Stimulated activated CD4-positive, alpha-beta T cell treated with anti-CD3 and anti-CD28 coated beads, Interleukin-2, amount 100 ng/mL, for 48 hours (primary cell): ENCODE results near the gene UBAC2.
"Not testable (repeated sequence)": the region's sequence is repeated elsewhere in the genome, so short reads cannot be mapped to it uniquely, and the experiment has no call there.

Experiments
- DNase-seq, 2 donors: peaks; one replicate each; pipeline ENCODE4 v3.0.0-alpha.2; 2020

The UBAC2 gene

DNA sequence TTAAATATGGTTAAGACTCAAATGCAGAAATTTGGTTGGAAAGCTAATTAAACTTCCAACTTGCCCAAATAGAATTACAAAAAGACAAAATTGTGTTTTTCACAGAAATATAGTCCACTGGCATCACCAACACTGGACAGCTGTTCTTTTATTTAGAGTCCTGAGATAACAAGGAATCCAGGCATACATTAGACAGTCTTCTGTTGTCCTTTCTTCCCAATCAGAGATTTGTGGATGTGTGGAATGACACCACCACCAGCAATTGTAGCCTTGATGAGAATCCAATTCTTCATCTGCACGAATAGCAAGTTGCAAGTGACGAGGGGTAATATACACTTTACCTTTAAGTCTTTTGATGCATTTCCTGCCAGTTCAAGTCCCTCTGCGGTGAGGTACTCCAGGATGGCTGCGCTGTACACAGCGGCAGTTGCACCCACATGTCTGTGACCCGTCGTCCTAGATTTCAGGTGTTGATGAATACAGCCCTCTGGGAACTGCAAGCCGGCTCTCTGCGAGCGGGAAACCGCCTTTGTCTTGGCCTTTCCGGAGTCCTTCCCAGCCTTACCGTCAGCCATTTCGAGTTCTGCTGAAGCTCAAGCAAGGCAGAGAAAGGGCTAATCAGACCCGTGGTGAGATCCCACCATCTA, 14.7 kb downstream of the UBAC2 start:
- no peak for DNase-seq

DNA sequence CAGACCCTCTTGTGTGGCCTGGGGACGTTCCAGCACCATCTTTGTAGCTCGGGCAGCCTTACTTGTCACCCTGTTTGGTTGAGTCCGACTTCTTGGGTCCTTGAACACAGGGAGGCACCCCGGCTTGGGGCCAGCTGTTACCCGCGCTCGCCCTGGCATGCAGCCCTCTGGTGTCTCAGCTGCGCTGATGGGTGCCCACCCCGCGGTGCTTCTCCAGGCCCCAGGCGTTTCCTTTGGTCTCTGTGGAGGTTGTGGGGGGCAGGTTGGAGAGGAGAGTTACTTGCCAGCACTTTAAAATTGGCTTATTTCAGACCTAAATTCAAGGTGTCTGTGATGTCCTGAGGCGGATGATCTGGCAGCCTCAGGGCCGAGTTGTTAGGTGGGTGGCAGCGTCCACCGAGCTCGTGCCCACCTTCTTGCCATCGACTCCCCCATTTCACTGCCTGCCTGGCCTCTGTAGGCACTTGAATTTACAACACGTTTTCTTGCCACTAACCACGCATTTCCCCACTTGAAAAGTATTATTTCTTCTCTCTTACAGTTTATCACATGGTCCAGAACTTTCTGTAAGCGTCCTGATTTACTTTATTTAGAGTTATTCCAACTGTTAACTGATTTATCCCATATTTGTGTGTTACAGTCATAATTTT, 16.9 kb downstream of the UBAC2 start:
- no peak for DNase-seq

DNA sequence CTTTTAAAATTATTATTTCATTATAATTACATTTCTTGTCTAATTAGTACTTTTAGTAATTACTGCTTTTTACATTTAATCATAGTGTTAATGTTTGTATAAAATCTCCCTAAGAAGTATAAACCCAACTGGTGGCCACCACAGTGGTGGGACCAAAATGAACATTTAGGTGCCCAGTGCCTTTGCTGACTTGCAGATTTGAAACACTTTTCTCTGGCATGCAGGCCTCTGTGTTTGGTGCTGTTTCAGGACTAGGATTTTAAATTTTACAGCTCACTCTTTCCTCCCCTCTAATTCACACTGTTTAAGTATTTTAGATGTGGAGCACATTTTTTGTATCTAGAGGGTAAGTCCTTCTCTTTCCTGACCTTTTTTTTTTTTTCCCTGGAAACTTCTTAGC, 17.5 kb downstream of the UBAC2 start:
- DNase-seq = no peak

DNA sequence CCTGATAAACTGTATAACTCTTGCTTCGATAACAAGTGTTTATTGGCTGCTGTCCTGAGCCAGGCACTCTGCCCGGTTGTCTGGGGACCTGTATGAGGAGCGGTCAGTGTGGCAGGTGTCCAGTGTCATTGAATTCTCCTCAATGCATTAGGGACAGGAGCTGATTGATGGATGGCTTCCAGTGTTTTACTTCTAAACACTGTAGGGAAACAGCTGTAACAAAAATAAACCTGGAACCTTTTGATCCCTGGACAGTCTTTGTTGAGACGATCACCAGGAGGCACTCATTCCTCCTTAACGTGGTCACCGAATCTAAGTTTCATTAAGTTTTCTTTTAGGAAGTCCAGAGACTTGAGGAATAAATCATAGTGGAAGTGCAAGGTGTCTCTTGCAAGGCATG, 17.9 kb downstream of the UBAC2 start:
- DNase-seq = no peak

DNA sequence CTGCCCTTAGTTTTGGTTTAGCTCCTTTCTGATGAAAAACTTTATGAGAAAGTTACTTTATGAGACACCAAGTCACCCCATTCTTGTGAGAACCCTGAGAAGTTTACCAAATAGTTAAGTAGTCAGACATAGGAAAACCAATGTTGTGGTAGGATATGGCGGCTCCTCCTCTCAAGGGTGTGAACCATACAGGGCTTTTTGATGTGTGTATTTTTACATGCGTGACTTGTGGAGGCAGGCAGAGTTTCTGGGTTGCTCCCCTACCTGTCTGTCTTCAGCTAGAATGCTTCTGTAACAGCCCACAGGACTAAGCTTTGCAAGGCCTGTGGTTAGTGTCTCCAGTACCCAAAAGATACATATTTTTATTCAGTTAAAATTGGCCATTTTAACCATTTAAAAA, 18.3 kb downstream of the UBAC2 start:
- DNase-seq = no peak

DNA sequence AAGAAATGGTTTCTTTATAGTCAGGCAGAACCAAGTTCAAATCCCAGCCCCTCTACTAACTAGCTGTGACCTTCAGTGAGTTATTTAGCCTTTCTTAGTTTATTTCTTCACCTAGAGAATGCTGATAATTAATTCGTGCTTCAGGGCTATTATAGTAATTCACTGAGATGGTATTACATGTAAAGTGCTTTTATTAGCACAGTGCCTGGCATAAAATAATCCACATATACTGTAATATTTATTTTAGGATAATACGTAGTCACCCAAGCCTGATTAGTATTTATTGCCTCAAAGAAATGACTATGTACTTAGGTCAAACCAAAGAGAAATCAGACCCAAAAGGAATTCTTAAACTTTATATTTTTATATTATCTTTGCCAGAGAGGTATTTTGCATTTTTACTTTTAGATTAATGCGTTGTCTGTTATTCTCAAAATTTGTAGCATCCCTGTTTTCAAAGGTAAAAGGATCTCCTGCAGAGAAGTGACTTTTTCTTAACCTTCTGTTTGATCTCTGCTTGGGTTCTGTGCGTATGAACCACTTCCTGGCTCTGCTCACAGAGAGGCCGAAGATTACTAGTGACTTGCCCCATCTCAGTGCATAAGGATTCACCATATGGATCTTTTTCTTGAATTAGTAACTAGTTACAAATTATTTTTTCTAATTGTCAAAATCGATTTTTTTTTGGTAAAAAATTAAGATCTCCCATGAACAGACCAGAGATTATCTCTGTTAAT, 19.7 kb downstream of the UBAC2 start:
- no peak for DNase-seq

DNA sequence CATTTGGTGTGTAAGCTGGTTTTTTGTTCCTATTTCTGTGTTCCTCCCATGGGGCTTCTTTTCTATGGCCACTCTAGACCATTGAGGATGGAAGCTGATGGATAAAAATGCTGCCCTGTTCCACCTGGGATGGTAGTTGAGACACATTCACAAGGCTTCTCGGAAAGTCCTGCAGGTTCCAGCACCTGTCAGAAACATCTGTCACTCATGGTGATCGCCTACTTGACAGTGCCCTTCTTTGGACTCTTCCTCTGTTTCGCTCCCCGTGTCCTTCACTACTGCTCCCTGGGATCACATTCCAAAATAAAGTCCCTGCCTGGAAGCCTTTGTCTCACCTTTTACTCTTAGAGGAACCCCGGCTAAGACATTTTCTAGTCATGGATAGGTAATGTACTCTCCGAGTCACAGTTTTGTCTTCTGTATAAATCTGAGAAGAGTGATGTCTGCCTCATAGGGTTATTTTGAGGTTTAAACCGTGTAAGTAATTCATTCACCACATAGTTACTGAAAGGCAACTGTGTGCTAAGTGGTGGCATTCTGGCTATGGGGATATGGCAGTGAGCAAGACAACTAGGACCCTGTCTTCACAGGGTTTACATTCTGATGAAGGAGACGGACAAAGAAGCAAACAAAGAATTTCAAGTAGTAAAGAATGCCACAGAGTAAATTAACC, 21.0 kb downstream of the UBAC2 start:
- DNase-seq = no peak

DNA sequence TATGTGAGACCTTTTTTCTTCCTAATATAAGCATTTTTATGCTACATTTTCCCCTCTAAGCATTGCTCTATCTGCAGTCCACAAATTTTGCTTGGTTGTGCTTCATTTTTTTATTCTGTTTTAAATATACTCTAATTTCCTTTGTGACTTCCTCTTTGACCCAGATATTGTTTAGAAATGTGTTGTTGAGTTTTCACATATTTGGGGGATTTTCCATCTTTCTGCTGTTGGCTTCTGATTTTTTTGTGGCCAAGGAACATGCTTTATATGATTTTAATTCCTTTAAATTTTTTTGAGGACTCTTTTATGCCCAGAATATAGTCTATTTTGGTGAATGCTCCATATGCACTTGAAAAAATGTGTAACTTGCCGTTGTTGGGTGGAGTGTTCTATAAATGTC, 22.9 kb downstream of the UBAC2 start:
- no peak for DNase-seq

DNA sequence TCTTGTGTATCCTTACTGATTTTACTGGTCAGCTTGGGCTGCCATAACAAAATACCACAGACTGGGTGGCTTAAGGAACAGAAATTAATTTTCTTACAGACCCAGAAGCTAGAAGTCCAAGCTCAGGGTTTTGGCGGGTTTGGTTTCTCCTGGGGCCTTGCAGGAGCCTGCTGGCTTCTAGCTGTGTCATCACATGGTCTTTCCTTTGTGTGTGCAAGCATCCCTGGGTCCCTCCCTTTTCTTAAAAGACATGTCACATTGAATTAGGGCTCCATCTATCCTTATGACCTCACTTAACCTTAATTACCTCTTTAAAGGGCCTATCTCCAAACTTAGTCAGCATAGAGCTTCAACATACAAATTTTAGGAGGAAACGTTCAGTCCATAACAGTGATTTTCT, 23.4 kb downstream of the UBAC2 start:
- DNase-seq = no peak

DNA sequence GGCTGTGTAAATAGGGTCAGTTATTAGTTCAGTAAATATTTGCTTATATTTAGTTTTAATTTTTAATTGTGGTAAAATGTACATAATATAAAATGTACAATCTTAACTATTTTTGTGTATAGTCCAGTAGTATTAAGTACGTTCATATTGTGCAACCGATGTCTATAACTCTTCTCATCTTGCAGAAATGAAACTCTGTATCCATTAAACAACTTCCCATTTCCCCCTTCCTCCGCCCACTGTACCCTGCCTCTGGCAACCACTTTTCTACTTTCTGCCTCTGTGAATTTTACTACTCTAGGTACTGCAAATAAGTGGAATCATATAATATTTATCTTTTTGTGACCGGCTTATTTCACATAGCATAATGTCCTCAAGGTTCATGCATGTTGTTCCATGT, 24.4 kb downstream of the UBAC2 start:
- no peak for DNase-seq

DNA sequence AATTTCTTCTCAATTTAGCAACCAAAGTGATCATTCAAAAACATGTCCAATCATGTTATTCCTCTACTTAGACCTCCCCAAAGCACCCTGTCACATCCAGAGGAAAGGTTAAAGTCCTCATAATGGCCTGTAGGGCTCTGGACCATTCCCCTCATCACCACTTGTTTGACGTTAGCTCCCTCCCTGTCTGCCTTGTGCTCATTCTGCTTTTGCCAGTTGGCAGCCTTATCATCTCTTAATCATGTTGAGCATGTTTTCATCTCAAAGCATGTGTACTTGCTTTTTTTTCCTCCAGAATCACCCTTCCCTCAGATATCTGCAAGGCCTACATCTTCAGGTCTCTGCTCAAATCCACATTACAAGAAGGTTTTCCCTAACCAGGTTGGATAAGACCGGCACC, 25.9 kb downstream of the UBAC2 start:
- no peak for DNase-seq

DNA sequence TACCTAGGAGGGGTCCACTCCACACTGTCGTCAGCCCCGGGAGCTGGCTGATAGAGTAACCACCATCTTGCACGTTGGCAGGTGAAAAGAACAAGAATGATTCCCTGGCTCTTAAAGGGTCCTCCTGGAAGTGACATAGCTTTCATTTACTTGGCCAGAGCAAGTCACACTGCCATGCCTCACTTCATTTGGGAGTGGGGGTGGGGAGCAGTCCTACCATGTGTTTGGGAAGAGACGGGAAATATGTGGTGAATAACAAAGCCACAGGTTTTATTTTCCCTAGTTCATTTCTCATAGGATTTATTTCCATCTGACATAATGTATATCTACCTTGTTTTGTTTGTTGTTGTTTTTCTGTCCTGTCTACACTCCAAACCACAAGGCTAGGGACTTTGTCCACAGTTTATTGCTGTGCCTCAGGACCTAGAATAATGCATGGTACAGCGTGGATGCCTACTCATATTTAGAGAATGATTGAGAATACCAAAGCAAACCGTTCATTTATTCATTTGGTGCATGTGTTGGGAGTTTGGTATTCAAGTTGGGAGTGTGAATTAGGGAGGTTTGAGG, 26.8 kb downstream of the UBAC2 start:
- DNase-seq = no peak

DNA sequence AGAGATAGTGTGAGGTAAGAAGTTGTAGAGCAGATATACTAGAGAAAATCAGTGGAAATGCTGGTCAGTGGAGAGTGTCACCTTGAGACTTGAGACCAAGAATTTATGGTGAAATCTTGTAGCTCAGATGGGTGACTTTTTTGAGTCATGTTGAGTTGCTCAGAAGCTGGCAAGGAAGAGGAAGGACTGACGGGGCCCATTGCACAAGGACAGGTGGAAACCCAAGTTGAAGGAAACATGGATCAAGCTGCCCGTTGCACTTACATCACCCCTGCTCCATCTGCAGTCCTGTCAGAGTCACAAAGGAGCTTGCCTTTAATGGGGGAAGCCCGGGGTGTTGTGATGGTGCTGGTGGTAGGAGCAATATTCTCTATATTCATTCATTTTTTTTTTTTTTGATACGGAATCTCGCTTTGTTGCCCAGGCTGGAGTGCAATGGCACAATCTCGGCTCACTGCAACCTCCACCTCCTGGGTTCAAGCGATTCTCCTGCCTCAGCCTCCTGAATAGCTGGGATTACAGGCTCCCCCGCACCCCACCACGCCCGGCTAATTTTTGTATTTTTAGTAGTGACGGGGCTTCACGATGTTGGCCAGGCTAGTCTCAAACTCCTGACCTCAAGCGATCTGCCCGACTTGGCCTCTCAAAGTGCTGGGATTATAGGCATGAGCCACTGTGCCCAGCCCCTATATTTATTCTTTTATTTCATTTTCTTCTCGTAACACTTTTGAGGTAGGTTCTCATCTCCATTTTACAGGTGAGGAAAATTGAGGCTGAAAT, 27.4 kb downstream of the UBAC2 start:
- no peak for DNase-seq

DNA sequence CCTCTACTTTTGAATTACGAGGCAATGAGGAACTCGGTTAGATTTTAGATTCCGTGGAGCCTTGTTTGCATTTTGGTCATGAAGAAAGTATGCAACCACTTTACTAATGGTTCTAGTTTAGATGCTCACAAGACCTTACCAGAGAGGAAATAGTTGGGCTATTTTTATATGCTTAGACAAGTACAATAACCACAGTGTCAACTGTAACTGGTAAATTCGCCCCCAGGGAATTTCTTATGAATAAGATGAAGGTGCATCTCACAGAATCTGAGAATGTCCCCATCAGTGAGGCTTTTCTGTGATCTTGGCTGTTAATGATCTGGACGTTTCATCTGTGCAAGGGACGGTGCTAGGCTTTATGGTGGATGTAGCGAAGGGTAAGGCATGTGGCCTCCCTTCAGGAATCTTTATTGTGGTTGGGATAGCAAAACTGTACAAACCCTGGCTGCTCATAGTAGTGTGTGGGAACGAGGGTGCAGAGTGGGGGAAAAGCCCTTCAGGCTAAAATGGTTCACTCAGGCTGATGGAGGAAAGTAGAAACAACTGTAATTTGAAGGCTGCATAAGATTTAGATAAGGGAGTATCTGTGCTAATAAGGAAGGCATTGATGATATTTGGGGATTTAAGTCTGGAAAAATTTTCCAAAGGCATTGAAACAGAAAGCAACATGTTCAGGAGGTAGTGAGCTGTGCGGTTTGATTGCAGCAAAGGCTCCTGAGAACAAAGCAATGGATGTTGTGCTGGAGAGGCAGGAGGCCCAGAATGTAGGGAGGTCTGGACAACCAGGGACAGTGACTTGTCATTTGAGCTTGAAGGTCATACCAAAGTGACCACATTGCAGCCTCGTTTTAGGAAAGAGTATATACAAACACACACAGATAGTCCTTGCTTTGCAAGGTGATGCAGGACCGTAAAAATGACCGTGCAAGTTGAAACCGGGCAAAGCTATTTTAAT, 28.4 kb downstream of the UBAC2 start:
- no peak for DNase-seq

DNA sequence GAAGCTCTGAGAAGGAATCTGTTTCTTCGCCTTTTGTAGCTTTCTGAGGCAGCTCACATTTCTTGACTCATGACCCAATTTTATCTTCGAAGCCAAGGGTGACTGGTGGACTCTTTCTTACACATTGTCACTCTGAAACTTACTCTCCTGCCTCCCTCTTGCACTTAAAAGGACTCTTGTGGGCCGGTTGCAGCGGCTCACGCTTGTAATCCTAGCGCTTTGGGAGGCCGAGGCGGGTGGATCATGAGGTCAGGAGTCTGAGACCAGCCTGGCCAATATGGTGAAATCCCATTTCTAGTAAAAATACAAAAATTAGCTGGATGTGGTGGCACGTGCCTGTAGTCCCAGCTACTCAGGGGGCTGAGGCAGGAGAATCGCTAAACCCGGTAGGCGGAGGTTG, 29.9 kb downstream of the UBAC2 start:
- DNase-seq = not testable (repeated sequence)

DNA sequence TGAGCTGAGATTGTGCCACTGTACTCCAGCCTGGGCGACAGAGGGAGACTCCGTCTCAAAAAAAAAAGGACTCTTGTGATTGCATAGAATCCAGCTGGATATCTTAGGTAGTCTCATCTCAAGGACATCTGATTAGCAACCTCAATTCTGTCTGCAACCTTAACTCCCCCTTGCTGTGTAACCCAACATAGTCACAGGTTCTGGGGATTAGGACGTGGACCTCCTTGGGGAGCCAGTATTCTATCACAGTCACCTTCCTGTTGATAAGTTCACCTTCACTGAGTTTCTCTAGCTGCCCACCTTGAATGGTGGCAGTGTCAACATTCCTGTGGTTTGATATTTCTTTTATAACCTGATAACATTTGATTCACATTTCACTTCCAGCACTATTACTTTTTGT, 30.3 kb downstream of the UBAC2 start:
- DNase-seq = no peak

DNA sequence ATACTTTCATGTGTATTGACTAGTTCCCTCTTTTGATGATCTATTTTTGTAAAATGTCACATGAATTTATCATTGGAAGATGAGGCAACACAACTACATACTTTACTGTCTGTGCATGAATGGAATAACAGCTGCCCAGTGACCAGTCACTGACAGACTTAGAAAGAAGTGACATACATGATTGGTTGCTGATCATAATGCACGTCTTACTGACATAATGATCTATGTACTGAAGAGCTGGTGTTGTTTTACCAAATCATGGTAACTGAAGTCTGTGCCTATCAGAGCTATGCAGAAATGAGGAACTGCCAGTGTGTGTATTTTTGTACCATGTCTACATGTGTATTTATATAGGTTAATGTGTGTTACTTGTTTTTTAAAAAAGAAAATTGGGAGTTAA, 31.1 kb downstream of the UBAC2 start:
- DNase-seq = no peak

DNA sequence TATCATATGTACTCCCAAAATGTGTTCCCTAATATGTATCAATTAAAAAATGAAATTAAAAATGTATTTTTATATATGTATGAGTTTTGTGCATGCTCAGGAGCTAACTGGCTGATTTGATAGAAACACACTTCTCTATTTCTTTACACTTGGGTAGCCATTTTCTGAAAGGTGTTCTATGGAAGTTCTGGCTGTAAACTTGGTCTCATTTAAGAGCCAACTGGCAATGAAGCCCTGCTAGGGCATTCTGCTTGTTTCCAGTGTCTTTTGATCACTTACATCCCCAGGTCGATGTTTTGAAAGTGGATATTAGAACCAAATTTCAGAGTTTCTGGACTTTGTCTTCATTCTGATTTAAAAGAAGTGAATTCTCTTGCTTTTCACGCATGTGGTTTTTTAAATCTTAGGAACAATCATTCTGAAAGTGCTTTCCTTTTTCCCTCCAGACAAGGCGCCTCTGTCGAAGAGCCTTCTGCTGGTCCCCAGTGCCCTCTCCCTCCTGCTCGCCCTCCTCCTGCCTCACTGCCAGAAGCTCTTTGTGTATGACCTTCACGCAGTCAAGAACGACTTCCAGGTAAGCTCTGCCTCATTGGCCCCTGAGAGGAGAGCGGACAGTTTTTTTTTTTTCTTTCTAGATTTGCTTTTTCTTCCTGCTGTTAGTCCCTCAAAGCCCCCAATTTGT, 37.5 kb downstream of the UBAC2 start:
- DNase-seq = no peak

DNA sequence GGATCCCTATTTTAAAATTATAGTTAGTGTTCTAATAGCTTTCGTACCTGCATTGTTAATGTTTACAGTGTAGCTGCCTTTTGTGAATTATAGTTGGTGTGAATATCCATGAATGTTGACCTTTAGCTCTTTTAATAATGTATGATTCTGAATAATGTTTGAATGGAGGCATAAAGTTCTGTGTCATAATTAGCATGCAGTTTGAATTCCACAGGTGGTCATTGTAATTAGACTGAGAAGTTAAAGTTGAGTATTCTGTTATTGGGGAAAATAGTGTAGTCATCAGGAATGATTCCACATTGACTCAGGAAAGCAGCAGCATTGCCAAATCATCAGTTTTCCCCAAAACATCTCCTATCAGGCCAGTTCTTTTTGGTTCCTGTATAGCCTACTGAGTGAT, 45.4 kb downstream of the UBAC2 start:
- no peak for DNase-seq

DNA sequence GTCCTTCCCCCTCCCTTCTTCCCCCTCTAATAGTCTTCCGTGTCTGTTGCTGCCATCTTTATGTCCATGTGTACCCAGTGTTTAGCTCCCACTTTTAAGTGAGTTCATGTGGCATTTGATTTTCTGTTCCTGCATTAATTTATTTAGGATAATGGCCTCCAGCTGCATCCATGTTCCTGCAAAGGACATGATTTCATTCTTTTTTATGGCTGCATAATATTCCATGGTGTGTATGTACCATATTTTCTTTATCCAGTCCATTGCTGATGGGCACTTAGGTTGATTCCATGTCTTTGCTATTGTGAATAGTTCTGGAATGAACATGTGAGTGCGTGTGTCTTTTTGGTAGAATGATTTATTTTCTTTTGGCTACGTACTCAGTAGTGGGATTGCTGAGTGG, 48.5 kb downstream of the UBAC2 start:
- DNase-seq = not testable (repeated sequence)

DNA sequence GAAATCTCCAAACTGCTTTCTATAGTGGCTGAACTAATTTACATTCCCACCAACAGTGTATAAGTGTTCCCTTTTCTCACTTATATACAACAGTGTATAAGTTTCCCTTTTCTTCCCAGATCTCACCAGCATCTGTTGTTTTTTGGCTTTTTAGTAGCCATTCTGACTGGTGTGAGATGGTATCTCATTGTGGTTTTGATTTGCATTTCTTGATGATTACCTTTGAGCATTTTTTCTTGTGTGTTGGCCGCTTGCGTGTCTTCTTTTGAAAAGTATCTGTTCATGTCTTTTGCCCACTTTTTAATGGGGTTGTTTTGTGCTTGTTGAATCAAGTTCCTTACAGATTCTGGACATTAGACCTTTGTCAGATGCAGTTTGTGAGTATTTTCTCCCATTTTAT, 49.0 kb downstream of the UBAC2 start:
- DNase-seq = not testable (repeated sequence)
